Coronary artery (tissue), 2 donors: ENCODE measurements around the gene GABRG2.

ENCODE experiments used
- DNase-seq: peaks from one replicate; pipeline ENCODE4 v3.0.0-alpha.2; 2017; ENCODE audit warnings: low spot score
- H3K27ac ChIP-seq, 2 donors: fragments of 200-600 bp; sonication (generic); one replicate each; pipeline ENCODE4 v1.5.1; 2016 to 2019
- H3K4me3 ChIP-seq: fragments of 200-600 bp; sonication (generic); 2 replicates; pipeline ENCODE4 v1.5.1; 2016; ENCODE audit warnings: mild to moderate bottlenecking, moderate library complexity
- CTCF ChIP-seq: fragments of 200-600 bp; sonication (generic); IDR thresholded peaks from one replicate; pipeline ENCODE4 v1.5.1; 2019; ENCODE audit warnings: antibody characterized with exemption

Gene GABRG2

GRCh38 chr5:162174358-162174974 lies 106.9 kb downstream of the GABRG2 start:
- Histone ChIP-seq H3K27ac (no peak overlapping the region), H3K4me3 (no peak overlapping the region)
- TF ChIP-seq CTCF, result no peak
- no peak for DNase-seq

- TF ChIP-seq CTCF, result no peak
- H3K4me3 ChIP-seq, result no peak overlapping the region
- no peak for DNase-seq
- no peak overlapping the region for H3K27ac ChIP-seq
These were observed 119.8 kb downstream of the GABRG2 start for GRCh38 chr5:162187371-162187770.

GRCh38 chr5:162189719-162190118 lies 122.1 kb downstream of the GABRG2 start:
- DNase-seq, result no peak
- no peak overlapping the region for H3K27ac ChIP-seq
- TF ChIP-seq CTCF, result no peak
- H3K4me3 ChIP-seq, result no peak overlapping the region

- TF ChIP-seq CTCF, result no peak
- Histone ChIP-seq H3K27ac (no peak overlapping the region), H3K4me3 (no peak overlapping the region)
- DNase-seq, result no peak
These were observed 125.4 kb downstream of the GABRG2 start for GRCh38 chr5:162193012-162193411.

GRCh38 chr5:162196351-162196750 lies 128.8 kb downstream of the GABRG2 start:
- no peak for TF ChIP-seq CTCF
- DNase-seq, result no peak
- Histone ChIP-seq H3K4me3 (no peak overlapping the region), H3K27ac (no peak overlapping the region)

- no peak for DNase-seq
- H3K27ac ChIP-seq, result no peak overlapping the region
- no peak for TF ChIP-seq CTCF
- no peak overlapping the region for H3K4me3 ChIP-seq
These were observed 134.8 kb downstream of the GABRG2 start for GRCh38 chr5:162202285-162202880.
